Liver (tissue), 9 donors: Measurements from ENCODE around the gene TXNL1. TPM values are rescaled to one million over a fixed set of nuclear protein-coding genes. Genes with fewer than 3 reads are reported as not detected.

Source experiments
- DNase-seq: peaks from one replicate; pipeline ENCODE4 v3.0.0-alpha.2; 2017; ENCODE audit warnings: low spot score
- H3K27ac ChIP-seq, 2 donors: one replicate each; pipeline ENCODE4 v1.7.0; 2013; ENCODE audit warnings: inconsistent platforms in 2 of 2, low read length in 2 of 2, control low read depth in 1 of 2, low read depth in 1 of 2, mild to moderate bottlenecking in 1 of 2
- H3K27me3 ChIP-seq, 4 donors: one replicate each; pipeline versions ENCODE4 v1.6.1 to v1.7.0; 2013; ENCODE audit warnings: low read length in 3 of 4, inconsistent platforms in 1 of 4, mild to moderate bottlenecking in 1 of 4, moderate library complexity in 1 of 4; ENCODE audit not compliant: control insufficient read depth in 4 of 4, insufficient read depth in 4 of 4
- H3K36me3 ChIP-seq, 4 donors: one replicate each; pipeline versions ENCODE4 v1.6.1 to v1.7.0; 2013; ENCODE audit warnings: low read length in 3 of 4, mild to moderate bottlenecking in 3 of 4, low read depth in 1 of 4, moderate library complexity in 1 of 4; ENCODE audit not compliant: control insufficient read depth in 4 of 4, insufficient read depth in 3 of 4
- H3K4me1 ChIP-seq, 4 donors: one replicate each; pipeline versions ENCODE4 v1.6.1 to v1.7.0; 2013; ENCODE audit warnings: low read length in 3 of 4, mild to moderate bottlenecking in 3 of 4, moderate library complexity in 1 of 4; ENCODE audit not compliant: control insufficient read depth in 4 of 4, insufficient read depth in 4 of 4
- H3K4me3 ChIP-seq, 3 donors: one replicate each; pipeline versions ENCODE4 v1.6.1 to v1.7.0; 2013; ENCODE audit warnings: low read length in 3 of 3, control low read depth in 1 of 3, low read depth in 1 of 3, mild to moderate bottlenecking in 1 of 3
- H3K9ac ChIP-seq, 2 donors: one replicate each; pipeline ENCODE4 v1.7.0; 2013; ENCODE audit warnings: low read length in 2 of 2, mild to moderate bottlenecking in 2 of 2, moderate library complexity in 2 of 2, control low read depth in 1 of 2, low read depth in 1 of 2
- H3K9me3 ChIP-seq, 4 donors: one replicate each; pipeline versions ENCODE4 v1.6.1 to v1.7.0; 2013; ENCODE audit warnings: low read length in 3 of 4; ENCODE audit not compliant: control insufficient read depth in 4 of 4
- EGR1 ChIP-seq, 2 donors: IDR thresholded peaks; 2 replicates each; pipeline ENCODE4 v1.6.1; 2016 to 2018; ENCODE audit warnings: antibody characterized with exemption in 2 of 2, low read depth in 2 of 2
- FOXA2 ChIP-seq: IDR thresholded peaks from 2 replicates; pipeline ENCODE4 v1.6.1; 2016; ENCODE audit warnings: antibody characterized with exemption
- GABPA ChIP-seq, 2 donors: IDR thresholded peaks in 1 of 2; conservative IDR thresholded peaks in 1 of 2; 2 replicates each; pipeline ENCODE4 v1.6.1; 2016; ENCODE audit warnings: antibody characterized with exemption in 2 of 2, mild to moderate bottlenecking in 1 of 2, moderate library complexity in 1 of 2
- HNF4A ChIP-seq, 2 donors: conservative IDR thresholded peaks; 2 replicates each; pipeline ENCODE4 v1.6.1; 2016; ENCODE audit warnings: antibody characterized with exemption in 2 of 2, mild to moderate bottlenecking in 2 of 2
- HNF4G ChIP-seq: IDR thresholded peaks from 2 replicates; pipeline ENCODE4 v1.6.1; 2016; ENCODE audit warnings: antibody characterized with exemption
- JUND ChIP-seq, 2 donors: IDR thresholded peaks; 2 replicates each; pipeline ENCODE4 v1.6.1; 2016; ENCODE audit warnings: antibody characterized with exemption in 2 of 2
- NR2F2 ChIP-seq: IDR thresholded peaks from 2 replicates; pipeline ENCODE4 v1.6.1; 2016; ENCODE audit warnings: antibody characterized with exemption
- RAD21 ChIP-seq, 2 donors: IDR thresholded peaks; 2 replicates each; pipeline ENCODE4 v1.6.1; 2016; ENCODE audit warnings: antibody characterized with exemption in 2 of 2, mild to moderate bottlenecking in 2 of 2
- RXRA ChIP-seq, 2 donors: IDR thresholded peaks; 2 replicates each; pipeline ENCODE4 v1.6.1; 2017 to 2018; ENCODE audit warnings: antibody characterized with exemption in 2 of 2, mild to moderate bottlenecking in 1 of 2
- SP1 ChIP-seq: IDR thresholded peaks from 2 replicates; pipeline ENCODE4 v1.6.1; 2018; ENCODE audit warnings: antibody characterized with exemption, mild to moderate bottlenecking
- YY1 ChIP-seq: IDR thresholded peaks from 2 replicates; pipeline ENCODE4 v1.6.1; 2016; ENCODE audit warnings: antibody characterized with exemption, mild to moderate bottlenecking
- WGBS: extraction: QIAGEN DNeasy Blood & Tissue Kit; methylation state at CpG from one replicate; pipeline ENCODE4 v1.1.7; 2013; 5-methylcytosine and 5-hydroxymethylcytosine counted together
- polyA plus RNA-seq, 2 donors: library from polyadenylated mRNA; stranded (reverse) in 1 of 2; unstranded in 1 of 2; fragments of 200-250 nt in 1 of 2; fragments of >200 nt in 1 of 2; fragmentation: Nextera tagmentation in 1 of 2; extraction: Ambion mirVana in 1 of 2; gene quantifications; one replicate each; pipeline versions ENCODE4 v1.2.1 to v1.2.3, GENCODE V29; 2013 to 2015
- total RNA-seq, 2 donors: library from RNA; depleted of rRNA; stranded (reverse); fragments of >200 nt; gene quantifications; one replicate each; pipeline ENCODE4 v1.2.3, GENCODE V29; 2014
- TF ChIP-seq, protein P1 (sequence below): IDR thresholded peaks from 2 replicates; pipeline ENCODE4 v1.6.1; 2016; ENCODE audit warnings: antibody characterized with exemption
- TF ChIP-seq, protein P2 (sequence below): IDR thresholded peaks from 2 replicates; pipeline ENCODE4 v1.6.1; 2016; ENCODE audit warnings: antibody characterized with exemption
- TF ChIP-seq, protein P3 (sequence below): IDR thresholded peaks from 2 replicates; pipeline ENCODE4 v1.6.1; 2016; ENCODE audit warnings: antibody characterized with exemption, mild to moderate bottlenecking
- donor health status: healthy.
- donor health status: healthy.
- donor health status: healthy.
- donor health status: healthy.
- donor health status: healthy.

The TXNL1 gene
- total and polyA plus RNA-seq, 4 donors: 23.1 to 65.7 (median 33.9) TPM

DNA sequence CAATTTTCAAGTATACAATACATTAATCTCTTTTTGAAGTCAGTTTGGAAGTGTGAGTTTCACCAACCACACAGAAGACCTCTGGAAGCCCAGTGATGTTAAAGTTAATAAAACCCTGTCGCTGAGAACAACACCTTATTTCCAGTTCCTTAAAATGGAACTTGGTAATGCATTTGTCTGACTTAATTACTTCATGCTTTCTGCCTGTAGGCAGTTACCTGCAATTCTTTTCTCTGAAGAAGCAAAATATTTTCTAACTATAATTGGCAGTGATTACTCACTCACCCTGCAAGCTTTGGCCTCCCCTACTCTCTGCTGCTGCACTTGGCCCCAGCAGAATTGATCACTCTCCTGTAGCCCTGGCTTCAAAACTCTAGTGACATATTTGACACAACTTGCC lies 81.5 kb downstream of the TXNL1 start:
- 94% methylated on average over 1 of the region's 1 CpG for WGBS
- no peaks in the 10 kb centered on the region for H3K9me3 ChIP-seq
- no peak overlapping the region for H3K4me3 ChIP-seq
- no peak overlapping the region for H3K27ac ChIP-seq
- no peak for DNase-seq
- H3K9ac ChIP-seq: no peak overlapping the region
- H3K27me3 ChIP-seq: no peaks in the 10 kb centered on the region
- H3K36me3 ChIP-seq: no peaks in the 10 kb centered on the region
- TF ChIP-seq JUND (IDR thresholded peaks at IDR 0.05): no peak
- TF ChIP-seq EGR1 (IDR thresholded peaks at IDR 0.05; ENCODE audit: low read depth in 2 of 2): no peak
- TF ChIP-seq, protein P1, sequence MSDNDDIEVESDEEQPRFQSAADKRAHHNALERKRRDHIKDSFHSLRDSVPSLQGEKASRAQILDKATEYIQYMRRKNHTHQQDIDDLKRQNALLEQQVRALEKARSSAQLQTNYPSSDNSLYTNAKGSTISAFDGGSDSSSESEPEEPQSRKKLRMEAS: no peak
- no peak for TF ChIP-seq FOXA2
- TF ChIP-seq RAD21 (IDR thresholded peaks at IDR 0.05): no peak
- TF ChIP-seq NR2F2: no peak
- TF ChIP-seq HNF4A (conservative IDR thresholded peaks at IDR 0.05): no peak
- TF ChIP-seq, protein P2, sequence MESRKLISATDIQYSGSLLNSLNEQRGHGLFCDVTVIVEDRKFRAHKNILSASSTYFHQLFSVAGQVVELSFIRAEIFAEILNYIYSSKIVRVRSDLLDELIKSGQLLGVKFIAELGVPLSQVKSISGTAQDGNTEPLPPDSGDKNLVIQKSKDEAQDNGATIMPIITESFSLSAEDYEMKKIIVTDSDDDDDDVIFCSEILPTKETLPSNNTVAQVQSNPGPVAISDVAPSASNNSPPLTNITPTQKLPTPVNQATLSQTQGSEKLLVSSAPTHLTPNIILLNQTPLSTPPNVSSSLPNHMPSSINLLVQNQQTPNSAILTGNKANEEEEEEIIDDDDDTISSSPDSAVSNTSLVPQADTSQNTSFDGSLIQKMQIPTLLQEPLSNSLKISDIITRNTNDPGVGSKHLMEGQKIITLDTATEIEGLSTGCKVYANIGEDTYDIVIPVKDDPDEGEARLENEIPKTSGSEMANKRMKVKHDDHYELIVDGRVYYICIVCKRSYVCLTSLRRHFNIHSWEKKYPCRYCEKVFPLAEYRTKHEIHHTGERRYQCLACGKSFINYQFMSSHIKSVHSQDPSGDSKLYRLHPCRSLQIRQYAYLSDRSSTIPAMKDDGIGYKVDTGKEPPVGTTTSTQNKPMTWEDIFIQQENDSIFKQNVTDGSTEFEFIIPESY: no peak
- TF ChIP-seq YY1: no peak
- TF ChIP-seq RXRA (IDR thresholded peaks at IDR 0.05): no peak
- TF ChIP-seq GABPA (IDR thresholded peaks at IDR 0.05 in 1 of 2, conservative IDR thresholded peaks at IDR 0.05 in 1 of 2): no peak
- no peak for TF ChIP-seq HNF4G
- H3K4me1 ChIP-seq: no peaks in the 10 kb centered on the region

DNA sequence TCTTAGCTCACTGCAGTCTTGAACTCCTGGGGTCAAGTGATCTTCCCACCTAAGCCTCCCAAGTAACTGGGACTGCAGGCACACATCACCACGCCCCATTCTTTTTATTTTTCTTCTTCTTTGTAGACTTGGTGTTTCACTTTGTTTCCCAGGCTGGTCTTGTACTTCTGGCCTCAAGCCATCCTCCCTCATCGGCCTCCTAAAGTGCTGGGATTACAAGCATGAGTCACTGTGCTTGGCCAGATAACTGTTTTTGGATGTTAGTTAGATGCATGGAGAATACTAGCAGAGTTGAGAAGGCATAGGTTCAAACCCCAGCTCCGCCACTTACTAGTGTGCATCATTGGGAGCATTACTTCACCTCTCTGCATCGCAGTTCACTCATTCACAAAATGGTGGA lies 88.3 kb downstream of the TXNL1 start:
- WGBS: 93% methylated on average over 4 of the region's 4 CpGs
- Histone ChIP-seq H3K27ac (no peak overlapping the region), H3K4me3 (no peak overlapping the region), H3K36me3 (no peaks in the 10 kb centered on the region), H3K9me3 (no peaks in the 10 kb centered on the region), H3K9ac (no peak overlapping the region), H3K27me3 (no peaks in the 10 kb centered on the region), H3K4me1 (no peaks in the 10 kb centered on the region)
- DNase-seq: no peak
- TF ChIP-seq, protein P2: no peak
- TF ChIP-seq, protein P3, sequence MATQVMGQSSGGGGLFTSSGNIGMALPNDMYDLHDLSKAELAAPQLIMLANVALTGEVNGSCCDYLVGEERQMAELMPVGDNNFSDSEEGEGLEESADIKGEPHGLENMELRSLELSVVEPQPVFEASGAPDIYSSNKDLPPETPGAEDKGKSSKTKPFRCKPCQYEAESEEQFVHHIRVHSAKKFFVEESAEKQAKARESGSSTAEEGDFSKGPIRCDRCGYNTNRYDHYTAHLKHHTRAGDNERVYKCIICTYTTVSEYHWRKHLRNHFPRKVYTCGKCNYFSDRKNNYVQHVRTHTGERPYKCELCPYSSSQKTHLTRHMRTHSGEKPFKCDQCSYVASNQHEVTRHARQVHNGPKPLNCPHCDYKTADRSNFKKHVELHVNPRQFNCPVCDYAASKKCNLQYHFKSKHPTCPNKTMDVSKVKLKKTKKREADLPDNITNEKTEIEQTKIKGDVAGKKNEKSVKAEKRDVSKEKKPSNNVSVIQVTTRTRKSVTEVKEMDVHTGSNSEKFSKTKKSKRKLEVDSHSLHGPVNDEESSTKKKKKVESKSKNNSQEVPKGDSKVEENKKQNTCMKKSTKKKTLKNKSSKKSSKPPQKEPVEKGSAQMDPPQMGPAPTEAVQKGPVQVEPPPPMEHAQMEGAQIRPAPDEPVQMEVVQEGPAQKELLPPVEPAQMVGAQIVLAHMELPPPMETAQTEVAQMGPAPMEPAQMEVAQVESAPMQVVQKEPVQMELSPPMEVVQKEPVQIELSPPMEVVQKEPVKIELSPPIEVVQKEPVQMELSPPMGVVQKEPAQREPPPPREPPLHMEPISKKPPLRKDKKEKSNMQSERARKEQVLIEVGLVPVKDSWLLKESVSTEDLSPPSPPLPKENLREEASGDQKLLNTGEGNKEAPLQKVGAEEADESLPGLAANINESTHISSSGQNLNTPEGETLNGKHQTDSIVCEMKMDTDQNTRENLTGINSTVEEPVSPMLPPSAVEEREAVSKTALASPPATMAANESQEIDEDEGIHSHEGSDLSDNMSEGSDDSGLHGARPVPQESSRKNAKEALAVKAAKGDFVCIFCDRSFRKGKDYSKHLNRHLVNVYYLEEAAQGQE: no peak
- TF ChIP-seq HNF4A (conservative IDR thresholded peaks at IDR 0.05) (no peak), FOXA2 (no peak), NR2F2 (no peak), RAD21 (IDR thresholded peaks at IDR 0.05) (no peak), SP1 (no peak)
- TF ChIP-seq, protein P1: no peak

Other genes with a start within 250 kb of the TXNL1 start
- 10 to 100 TPM; 19.8 to 26.6 TPM for gene WDR7, start 12.8 kb upstream of the TXNL1 start, total RNA-seq
- gene WDR7, start 12.8 kb upstream of the TXNL1 start, polyA plus RNA-seq: 1 to 10 TPM; 4.5 to 6.5 TPM